ENCODE data around the gene ITPR3. TPM values are rescaled to one million over a fixed set of nuclear protein-coding genes. Genes with fewer than 3 reads are reported as not detected.

ITPR3 gene
- total RNA-seq, 1 donor from 2014 or later = 0.34 TPM

GRCh38 chr6:33724102-33725023 is 103.2 kb downstream of the ITPR3 start:
- Mint-ChIP-seq H3K27ac (ENCODE audit: unreplicated experiment) (no peak overlapping the region), H3K27me3 (ENCODE audit: unreplicated experiment) (peaks cover 10% of the 10 kb centered on the region), H3K36me3 (ENCODE audit: unreplicated experiment) (no peaks in the 10 kb centered on the region), H3K4me1 (ENCODE audit: low read depth, unreplicated experiment) (peaks cover 5% of the 10 kb centered on the region), H3K9me3 (ENCODE audit: unreplicated experiment) (peaks cover 2% of the 10 kb centered on the region), H3K4me3 (ENCODE audit: unreplicated experiment) (no peak overlapping the region)
- no peak for TF ChIP-seq CTCF (IDR thresholded peaks at IDR 0.05; ENCODE audit: partially characterized antibody, unreplicated experiment)
- DNase-seq = no peak

GRCh38 chr6:33725222-33725621 is 104.1 kb downstream of the ITPR3 start:
- H3K4me3 Mint-ChIP-seq (ENCODE audit: unreplicated experiment) = no peak overlapping the region
- H3K36me3 Mint-ChIP-seq (ENCODE audit: unreplicated experiment) = no peaks in the 10 kb centered on the region
- DNase-seq = no peak
- H3K27ac Mint-ChIP-seq (ENCODE audit: unreplicated experiment) = no peak overlapping the region
- no peak for TF ChIP-seq CTCF (IDR thresholded peaks at IDR 0.05; ENCODE audit: partially characterized antibody, unreplicated experiment)
- H3K27me3 Mint-ChIP-seq (ENCODE audit: unreplicated experiment) = peaks cover 8% of the 10 kb centered on the region
- peaks cover 8% of the 10 kb centered on the region for H3K4me1 Mint-ChIP-seq (ENCODE audit: low read depth, unreplicated experiment)
- peaks cover 2% of the 10 kb centered on the region for H3K9me3 Mint-ChIP-seq (ENCODE audit: unreplicated experiment)

DNA sequence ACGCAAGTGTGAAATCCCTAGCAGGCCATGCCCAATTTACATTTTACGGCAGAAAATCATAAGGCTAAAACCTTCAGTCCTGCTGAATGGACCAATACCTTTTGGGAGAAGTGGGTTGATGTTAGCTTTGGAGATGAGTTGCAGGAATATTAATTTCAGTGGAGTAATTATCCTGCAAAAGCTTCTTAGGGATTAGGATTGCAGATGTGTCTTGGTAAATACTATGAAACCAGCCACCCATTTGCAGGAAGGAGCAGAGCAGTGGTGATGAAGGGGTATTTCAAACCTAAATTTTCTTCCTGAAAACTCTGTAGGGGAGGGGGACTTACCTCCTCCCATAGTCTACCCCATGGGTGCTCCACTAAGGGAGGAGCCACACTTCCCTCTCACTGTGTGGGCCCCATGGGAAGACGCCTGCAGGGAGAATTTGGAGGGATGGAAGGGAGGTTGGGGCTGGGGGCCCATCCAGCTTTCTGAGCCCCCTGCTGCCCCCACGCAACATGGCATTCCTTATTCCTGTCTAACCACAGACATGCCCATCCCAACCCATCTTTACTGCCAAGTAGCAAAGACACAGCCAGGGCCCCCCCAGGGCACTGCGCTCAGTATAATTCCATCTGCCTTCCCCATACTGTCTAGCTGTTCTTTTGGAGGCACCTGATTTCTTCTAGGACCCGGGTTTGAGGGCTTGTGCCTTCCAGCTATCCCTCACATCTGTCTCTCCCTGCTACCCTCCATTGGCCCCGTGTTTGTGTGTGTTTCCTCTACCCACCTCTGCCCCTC is 105.0 kb downstream of the ITPR3 start:
- peaks cover 10% of the 10 kb centered on the region for H3K27me3 Mint-ChIP-seq (ENCODE audit: unreplicated experiment)
- H3K36me3 Mint-ChIP-seq (ENCODE audit: unreplicated experiment) = no peaks in the 10 kb centered on the region
- no peak for DNase-seq
- no peak for TF ChIP-seq CTCF (IDR thresholded peaks at IDR 0.05; ENCODE audit: partially characterized antibody, unreplicated experiment)
- no peak overlapping the region for H3K27ac Mint-ChIP-seq (ENCODE audit: unreplicated experiment)
- peaks cover 14% of the 10 kb centered on the region for H3K4me1 Mint-ChIP-seq (ENCODE audit: low read depth, unreplicated experiment)
- no peak overlapping the region for H3K4me3 Mint-ChIP-seq (ENCODE audit: unreplicated experiment)
- H3K9me3 Mint-ChIP-seq (ENCODE audit: unreplicated experiment) = peaks cover 2% of the 10 kb centered on the region

DNA sequence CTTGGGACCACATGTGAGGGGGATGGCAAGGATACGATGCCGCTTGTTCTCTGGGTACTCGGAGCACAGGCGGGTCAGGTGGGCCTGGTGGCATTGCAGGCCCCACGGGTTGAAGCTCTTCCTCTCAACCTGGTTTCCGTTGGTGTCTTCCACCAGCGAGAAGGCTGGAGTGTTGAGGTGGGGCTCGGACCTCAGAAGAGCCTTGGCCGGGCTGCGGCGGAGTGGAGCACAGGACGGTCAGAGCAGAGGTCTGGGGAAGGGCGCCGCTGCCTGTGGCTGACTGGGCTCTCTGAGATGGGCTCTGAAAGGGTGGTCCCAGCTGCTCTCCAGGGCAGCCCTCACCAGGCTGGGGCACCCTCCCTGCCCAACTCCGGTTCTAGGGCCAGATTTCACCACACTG is 105.6 kb downstream of the ITPR3 start:
- H3K27ac Mint-ChIP-seq (ENCODE audit: unreplicated experiment) = no peak overlapping the region
- no peak for DNase-seq
- TF ChIP-seq CTCF (IDR thresholded peaks at IDR 0.05; ENCODE audit: partially characterized antibody, unreplicated experiment) = no peak
- no peaks in the 10 kb centered on the region for H3K36me3 Mint-ChIP-seq (ENCODE audit: unreplicated experiment)
- H3K4me1 Mint-ChIP-seq (ENCODE audit: low read depth, unreplicated experiment) = peaks cover 14% of the 10 kb centered on the region
- H3K9me3 Mint-ChIP-seq (ENCODE audit: unreplicated experiment) = peaks cover 2% of the 10 kb centered on the region
- H3K4me3 Mint-ChIP-seq (ENCODE audit: unreplicated experiment) = no peak overlapping the region
- H3K27me3 Mint-ChIP-seq (ENCODE audit: unreplicated experiment) = peaks cover 15% of the 10 kb centered on the region

Data from glutamatergic neuron (in vitro differentiated cells).